ENCODE data around the gene LRMDA. TPM values are rescaled to one million over a fixed set of nuclear protein-coding genes. Genes with fewer than 3 reads are reported as not detected.

Gene LRMDA
- total and polyA plus RNA-seq, 7 donors = 2.8 to 22.2 (median 9.0) TPM

DNA sequence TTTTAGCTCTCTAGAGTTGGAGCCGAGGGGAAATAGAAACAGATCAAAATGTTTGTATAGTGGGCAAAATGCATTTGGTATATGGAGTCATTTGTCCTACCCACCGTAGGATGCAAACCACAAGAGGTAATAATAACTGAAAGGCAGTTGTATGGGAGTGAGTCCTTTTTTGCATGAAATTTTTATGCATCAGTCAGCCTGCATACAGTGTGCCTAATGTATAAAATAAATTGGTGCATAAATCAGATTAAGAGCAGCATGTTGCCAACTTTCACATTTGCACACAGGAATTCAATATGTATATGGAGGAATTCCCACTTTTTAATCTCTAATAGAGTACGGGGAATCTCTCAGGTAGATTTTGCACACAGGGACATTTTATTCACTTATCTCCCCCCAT, 262.8 kb downstream of the LRMDA start:
- DNase-seq = no peak
- WGBS, 2 donors = 78 to 82% methylated on average over 3 of the region's 3 CpGs
- no peaks in the 10 kb centered on the region for H3K9me3 ChIP-seq
- no peaks in the 10 kb centered on the region for H3K36me3 ChIP-seq
- H3K27me3 ChIP-seq = no peaks in the 10 kb centered on the region
- H3K4me1 ChIP-seq = no peaks in the 10 kb centered on the region
- no peak overlapping the region for H3K27ac ChIP-seq
- TF ChIP-seq POLR2AphosphoS5 (IDR thresholded peaks at IDR 0.05) (no peak), POLR2A (IDR thresholded peaks at IDR 0.05) (no peak), EP300 (IDR thresholded peaks at IDR 0.05) (no peak), CTCF (IDR thresholded peaks at IDR 0.05) (no peak)
- intact Hi-C loops (cut with DNase I) = no loop called here
- H3K4me3 ChIP-seq = no peak overlapping the region

DNA sequence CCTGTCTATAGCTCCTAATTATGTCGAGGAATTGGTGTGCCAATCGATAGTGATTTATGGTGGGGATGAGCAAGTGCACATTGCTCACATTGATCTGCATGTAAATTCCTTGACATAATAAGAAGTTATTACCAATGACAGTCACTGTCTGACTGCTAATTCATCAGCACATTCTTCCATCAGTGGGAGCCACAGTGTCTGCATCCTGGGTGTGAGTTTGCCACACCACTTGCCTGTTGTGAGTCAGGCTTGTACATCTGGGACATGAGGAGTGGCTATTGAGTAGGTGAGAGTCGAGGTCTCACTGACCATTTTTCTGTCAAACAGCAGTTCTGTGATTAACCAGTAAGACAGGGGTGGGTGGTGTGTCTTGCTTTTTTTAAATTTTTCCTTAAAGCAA, 263.4 kb downstream of the LRMDA start:
- no peaks in the 10 kb centered on the region for H3K27me3 ChIP-seq
- H3K9me3 ChIP-seq = no peaks in the 10 kb centered on the region
- H3K36me3 ChIP-seq = no peaks in the 10 kb centered on the region
- no peak for DNase-seq
- intact Hi-C loops (cut with DNase I) = no loop called here
- no peaks in the 10 kb centered on the region for H3K4me1 ChIP-seq
- 86 to 87% methylated on average over 3 of the region's 3 CpGs for WGBS, 2 donors
- TF ChIP-seq EP300 (IDR thresholded peaks at IDR 0.05) = no peak
- TF ChIP-seq POLR2AphosphoS5 (IDR thresholded peaks at IDR 0.05) = no peak
- TF ChIP-seq POLR2A (IDR thresholded peaks at IDR 0.05) = no peak
- TF ChIP-seq CTCF (IDR thresholded peaks at IDR 0.05) = no peak
- no peak overlapping the region for H3K4me3 ChIP-seq
- no peak overlapping the region for H3K27ac ChIP-seq

GRCh38 chr10:75695994-75696393, 264.6 kb downstream of the LRMDA start:
- WGBS, 2 donors = 73 to 97% methylated on average over 2 of the region's 2 CpGs
- Histone ChIP-seq H3K27ac (no peak overlapping the region), H3K9me3 (no peaks in the 10 kb centered on the region), H3K4me1 (no peaks in the 10 kb centered on the region), H3K4me3 (no peak overlapping the region), H3K36me3 (no peaks in the 10 kb centered on the region), H3K27me3 (no peaks in the 10 kb centered on the region)
- TF ChIP-seq EP300 (IDR thresholded peaks at IDR 0.05) = no peak
- TF ChIP-seq CTCF (IDR thresholded peaks at IDR 0.05) = no peak
- no peak for TF ChIP-seq POLR2A (IDR thresholded peaks at IDR 0.05)
- no peak for TF ChIP-seq POLR2AphosphoS5 (IDR thresholded peaks at IDR 0.05)
- DNase-seq = no peak
- intact Hi-C loops (cut with DNase I) = no loop called here

DNA sequence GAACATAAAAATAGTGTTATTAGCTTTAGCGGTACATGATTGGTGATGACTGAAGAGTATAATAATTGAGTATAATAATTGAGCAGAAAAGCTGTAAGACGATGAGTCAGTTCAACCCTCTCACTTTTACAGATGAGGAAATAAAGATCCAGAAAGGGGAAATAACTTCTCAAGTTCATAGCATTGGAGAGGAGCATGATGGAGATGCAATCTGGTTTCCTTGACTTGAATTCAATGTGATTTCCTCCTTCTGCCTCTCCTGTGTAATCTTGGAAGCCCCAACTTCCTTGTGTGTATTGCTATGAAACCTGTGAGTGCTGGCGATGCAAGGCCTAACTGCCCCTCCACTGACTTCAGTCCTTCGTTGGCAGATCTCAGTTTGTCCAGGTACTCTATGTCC, 265.1 kb downstream of the LRMDA start:
- Histone ChIP-seq H3K27ac (no peak overlapping the region), H3K36me3 (no peaks in the 10 kb centered on the region), H3K4me1 (no peaks in the 10 kb centered on the region), H3K27me3 (no peaks in the 10 kb centered on the region), H3K9me3 (no peaks in the 10 kb centered on the region), H3K4me3 (no peak overlapping the region)
- 87 to 91% methylated on average over 4 of the region's 4 CpGs for WGBS, 2 donors
- TF ChIP-seq POLR2A (IDR thresholded peaks at IDR 0.05) = no peak
- no peak for TF ChIP-seq EP300 (IDR thresholded peaks at IDR 0.05)
- no peak for TF ChIP-seq CTCF (IDR thresholded peaks at IDR 0.05)
- TF ChIP-seq POLR2AphosphoS5 (IDR thresholded peaks at IDR 0.05) = no peak
- no peak for DNase-seq
- intact Hi-C loops (cut with DNase I) = no loop called here

DNA sequence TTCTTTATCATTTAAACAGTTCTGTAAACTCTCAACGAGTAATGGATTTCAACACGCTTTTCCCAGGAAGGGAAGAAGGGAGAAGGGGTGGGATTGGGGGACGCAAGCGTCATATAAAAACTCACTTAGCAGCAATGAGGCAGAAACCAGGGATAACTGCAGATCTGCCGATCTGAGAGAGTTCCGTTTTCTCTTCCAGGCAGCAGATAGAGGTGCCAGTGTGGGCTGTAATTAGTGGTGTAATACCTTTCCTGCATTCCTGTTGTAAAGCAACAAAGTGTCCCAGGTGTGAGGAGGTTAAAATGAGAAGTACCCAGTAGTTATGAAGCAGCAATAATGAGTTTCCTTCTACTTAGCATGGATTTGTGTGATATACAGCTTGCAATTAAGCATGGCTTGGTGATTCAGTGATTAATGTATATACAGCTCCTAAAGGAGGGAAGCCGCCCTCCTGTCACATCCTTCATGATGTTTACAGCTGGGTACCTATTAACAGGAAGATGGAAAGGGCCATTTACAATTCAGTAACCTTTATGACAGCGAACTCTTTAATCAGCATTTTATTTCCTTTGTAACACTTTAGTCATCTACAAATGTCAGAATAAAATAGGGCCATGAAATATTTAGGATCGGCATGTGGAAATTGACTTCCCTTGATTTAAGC, 271.9 kb downstream of the LRMDA start:
- no peak for DNase-seq
- Histone ChIP-seq H3K9me3 (no peaks in the 10 kb centered on the region), H3K27ac (no peak overlapping the region), H3K27me3 (no peaks in the 10 kb centered on the region), H3K36me3 (no peaks in the 10 kb centered on the region), H3K4me1 (peaks cover 0 to 14% (median 12%) of the 10 kb centered on the region in 4 donors), H3K4me3 (no peak overlapping the region)
- 26 to 70% methylated on average over 9 of the region's 9 CpGs for WGBS, 2 donors
- TF ChIP-seq POLR2A (IDR thresholded peaks at IDR 0.05) (no peak), POLR2AphosphoS5 (IDR thresholded peaks at IDR 0.05) (no peak), EP300 (IDR thresholded peaks at IDR 0.05) (no peak), CTCF (IDR thresholded peaks at IDR 0.05) (no peak)
- intact Hi-C loops (cut with DNase I) = no loop called here

Measured in sigmoid colon (tissue), 7 donors.